ENCODE results near the gene ACER1.

DNA sequence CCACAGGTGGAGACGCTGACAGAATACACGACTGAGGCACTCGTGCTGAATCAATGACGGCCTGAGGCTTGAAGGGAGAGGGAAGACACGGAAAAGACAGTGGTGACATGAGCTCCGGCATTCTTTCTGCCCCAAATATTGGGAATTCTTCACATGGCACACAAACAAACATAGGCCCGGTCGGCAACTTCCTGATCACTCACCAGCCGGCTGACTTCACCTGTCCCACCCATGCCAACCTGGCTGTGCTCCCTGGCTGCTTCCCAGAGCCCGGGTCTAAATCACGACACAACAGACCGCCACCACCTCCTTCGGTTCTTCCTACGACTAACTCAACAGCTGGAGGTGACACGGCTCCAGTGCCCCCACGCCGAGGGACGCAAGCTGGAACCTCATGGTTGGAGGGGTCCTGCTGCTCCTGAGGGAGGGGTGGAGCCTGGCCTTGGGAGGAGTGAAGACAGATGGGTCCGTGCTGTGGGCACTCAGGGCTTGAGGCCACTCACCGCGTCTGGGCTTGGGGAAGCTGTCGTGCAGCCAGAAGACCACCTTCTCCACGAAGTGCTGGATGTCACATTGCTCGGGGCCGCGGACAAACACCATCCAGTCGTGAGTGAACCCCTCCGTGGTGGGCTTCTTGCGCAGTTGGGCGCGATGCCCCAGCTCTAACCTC, 63.2 kb downstream of the ACER1 start:
- no peak for TF ChIP-seq ZNF114 (CRISPR knock-in tag; IDR thresholded peaks at IDR 0.05)
- TF ChIP-seq, protein P1, sequence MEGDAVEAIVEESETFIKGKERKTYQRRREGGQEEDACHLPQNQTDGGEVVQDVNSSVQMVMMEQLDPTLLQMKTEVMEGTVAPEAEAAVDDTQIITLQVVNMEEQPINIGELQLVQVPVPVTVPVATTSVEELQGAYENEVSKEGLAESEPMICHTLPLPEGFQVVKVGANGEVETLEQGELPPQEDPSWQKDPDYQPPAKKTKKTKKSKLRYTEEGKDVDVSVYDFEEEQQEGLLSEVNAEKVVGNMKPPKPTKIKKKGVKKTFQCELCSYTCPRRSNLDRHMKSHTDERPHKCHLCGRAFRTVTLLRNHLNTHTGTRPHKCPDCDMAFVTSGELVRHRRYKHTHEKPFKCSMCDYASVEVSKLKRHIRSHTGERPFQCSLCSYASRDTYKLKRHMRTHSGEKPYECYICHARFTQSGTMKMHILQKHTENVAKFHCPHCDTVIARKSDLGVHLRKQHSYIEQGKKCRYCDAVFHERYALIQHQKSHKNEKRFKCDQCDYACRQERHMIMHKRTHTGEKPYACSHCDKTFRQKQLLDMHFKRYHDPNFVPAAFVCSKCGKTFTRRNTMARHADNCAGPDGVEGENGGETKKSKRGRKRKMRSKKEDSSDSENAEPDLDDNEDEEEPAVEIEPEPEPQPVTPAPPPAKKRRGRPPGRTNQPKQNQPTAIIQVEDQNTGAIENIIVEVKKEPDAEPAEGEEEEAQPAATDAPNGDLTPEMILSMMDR (conservative IDR thresholded peaks at IDR 0.05; ENCODE audit: low read depth in 2 of 2) = no peak
- no peak for TF ChIP-seq POLR2AphosphoS5 (IDR thresholded peaks at IDR 0.05; ENCODE audit: low read depth)
- no peak for TF ChIP-seq CREB1 (CRISPR knock-in tag; IDR thresholded peaks at IDR 0.05; ENCODE audit: low read depth)
- TF ChIP-seq EZH2phosphoT487 (IDR thresholded peaks at IDR 0.05; ENCODE audit: unreplicated experiment) = no peak
- TF ChIP-seq JUNB (IDR thresholded peaks at IDR 0.05; ENCODE audit: unreplicated experiment) = no peak
- TF ChIP-seq ETS1 (IDR thresholded peaks at IDR 0.05) = no peak
- no peak for TF ChIP-seq EZH2 (IDR thresholded peaks at IDR 0.05; ENCODE audit: low read depth, unreplicated experiment)
- TF ChIP-seq ZNF331 (CRISPR knock-in tag; IDR thresholded peaks at IDR 0.05; ENCODE audit: low read depth) = no peak
- TF ChIP-seq, protein P2, sequence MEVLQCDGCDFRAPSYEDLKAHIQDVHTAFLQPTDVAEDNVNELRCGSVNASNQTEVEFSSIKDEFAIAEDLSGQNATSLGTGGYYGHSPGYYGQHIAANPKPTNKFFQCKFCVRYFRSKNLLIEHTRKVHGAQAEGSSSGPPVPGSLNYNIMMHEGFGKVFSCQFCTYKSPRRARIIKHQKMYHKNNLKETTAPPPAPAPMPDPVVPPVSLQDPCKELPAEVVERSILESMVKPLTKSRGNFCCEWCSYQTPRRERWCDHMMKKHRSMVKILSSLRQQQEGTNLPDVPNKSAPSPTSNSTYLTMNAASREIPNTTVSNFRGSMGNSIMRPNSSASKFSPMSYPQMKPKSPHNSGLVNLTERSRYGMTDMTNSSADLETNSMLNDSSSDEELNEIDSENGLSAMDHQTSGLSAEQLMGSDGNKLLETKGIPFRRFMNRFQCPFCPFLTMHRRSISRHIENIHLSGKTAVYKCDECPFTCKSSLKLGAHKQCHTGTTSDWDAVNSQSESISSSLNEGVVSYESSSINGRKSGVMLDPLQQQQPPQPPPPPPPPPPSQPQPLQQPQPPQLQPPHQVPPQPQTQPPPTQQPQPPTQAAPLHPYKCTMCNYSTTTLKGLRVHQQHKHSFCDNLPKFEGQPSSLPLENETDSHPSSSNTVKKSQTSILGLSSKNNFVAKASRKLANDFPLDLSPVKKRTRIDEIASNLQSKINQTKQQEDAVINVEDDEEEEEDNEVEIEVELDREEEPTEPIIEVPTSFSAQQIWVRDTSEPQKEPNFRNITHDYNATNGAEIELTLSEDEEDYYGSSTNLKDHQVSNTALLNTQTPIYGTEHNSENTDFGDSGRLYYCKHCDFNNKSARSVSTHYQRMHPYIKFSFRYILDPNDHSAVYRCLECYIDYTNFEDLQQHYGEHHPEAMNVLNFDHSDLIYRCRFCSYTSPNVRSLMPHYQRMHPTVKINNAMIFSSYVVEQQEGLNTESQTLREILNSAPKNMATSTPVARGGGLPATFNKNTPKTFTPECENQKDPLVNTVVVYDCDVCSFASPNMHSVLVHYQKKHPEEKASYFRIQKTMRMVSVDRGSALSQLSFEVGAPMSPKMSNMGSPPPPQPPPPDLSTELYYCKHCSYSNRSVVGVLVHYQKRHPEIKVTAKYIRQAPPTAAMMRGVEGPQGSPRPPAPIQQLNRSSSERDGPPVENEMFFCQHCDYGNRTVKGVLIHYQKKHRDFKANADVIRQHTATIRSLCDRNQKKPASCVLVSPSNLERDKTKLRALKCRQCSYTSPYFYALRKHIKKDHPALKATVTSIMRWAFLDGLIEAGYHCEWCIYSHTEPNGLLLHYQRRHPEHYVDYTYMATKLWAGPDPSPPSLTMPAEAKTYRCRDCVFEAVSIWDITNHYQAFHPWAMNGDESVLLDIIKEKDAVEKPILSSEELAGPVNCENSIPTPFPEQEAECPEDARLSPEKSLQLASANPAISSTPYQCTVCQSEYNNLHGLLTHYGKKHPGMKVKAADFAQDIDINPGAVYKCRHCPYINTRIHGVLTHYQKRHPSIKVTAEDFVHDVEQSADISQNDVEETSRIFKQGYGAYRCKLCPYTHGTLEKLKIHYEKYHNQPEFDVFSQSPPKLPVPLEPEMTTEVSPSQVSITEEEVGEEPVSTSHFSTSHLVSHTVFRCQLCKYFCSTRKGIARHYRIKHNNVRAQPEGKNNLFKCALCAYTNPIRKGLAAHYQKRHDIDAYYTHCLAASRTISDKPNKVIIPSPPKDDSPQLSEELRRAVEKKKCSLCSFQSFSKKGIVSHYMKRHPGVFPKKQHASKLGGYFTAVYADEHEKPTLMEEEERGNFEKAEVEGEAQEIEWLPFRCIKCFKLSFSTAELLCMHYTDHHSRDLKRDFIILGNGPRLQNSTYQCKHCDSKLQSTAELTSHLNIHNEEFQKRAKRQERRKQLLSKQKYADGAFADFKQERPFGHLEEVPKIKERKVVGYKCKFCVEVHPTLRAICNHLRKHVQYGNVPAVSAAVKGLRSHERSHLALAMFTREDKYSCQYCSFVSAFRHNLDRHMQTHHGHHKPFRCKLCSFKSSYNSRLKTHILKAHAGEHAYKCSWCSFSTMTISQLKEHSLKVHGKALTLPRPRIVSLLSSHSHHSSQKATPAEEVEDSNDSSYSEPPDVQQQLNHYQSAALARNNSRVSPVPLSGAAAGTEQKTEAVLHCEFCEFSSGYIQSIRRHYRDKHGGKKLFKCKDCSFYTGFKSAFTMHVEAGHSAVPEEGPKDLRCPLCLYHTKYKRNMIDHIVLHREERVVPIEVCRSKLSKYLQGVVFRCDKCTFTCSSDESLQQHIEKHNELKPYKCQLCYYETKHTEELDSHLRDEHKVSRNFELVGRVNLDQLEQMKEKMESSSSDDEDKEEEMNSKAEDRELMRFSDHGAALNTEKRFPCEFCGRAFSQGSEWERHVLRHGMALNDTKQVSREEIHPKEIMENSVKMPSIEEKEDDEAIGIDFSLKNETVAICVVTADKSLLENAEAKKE (CRISPR knock-in tag; IDR thresholded peaks at IDR 0.05) = no peak
